ENCODE data around the gene CHCHD6.

- TF ChIP-seq CTCF (conservative IDR thresholded peaks at IDR 0.05; ENCODE audit: low read depth, low read length) (no peak), CHD1 (IDR thresholded peaks at IDR 0.05; ENCODE audit: low read depth, low read length) (no peak), USF2 (IDR thresholded peaks at IDR 0.05; ENCODE audit: low read depth, low read length) (no peak), POLR2A (IDR thresholded peaks at IDR 0.05; ENCODE audit: low read depth, low read length) (no peak), MAZ (IDR thresholded peaks at IDR 0.05; ENCODE audit: borderline replicate concordance, low read depth, low read length) (no peak), SMC3 (IDR thresholded peaks at IDR 0.05; ENCODE audit: low read depth, low read length) (no peak), FOS (IDR thresholded peaks at IDR 0.05; ENCODE audit: low read depth, low read length) (no peak), BHLHE40 (IDR thresholded peaks at IDR 0.05; ENCODE audit: low read depth, low read length) (no peak), MAFK (IDR thresholded peaks at IDR 0.05; ENCODE audit: low read depth, low read length) (no peak), ELK1 (IDR thresholded peaks at IDR 0.05; ENCODE audit: borderline replicate concordance, low read depth, low read length) (no peak)
Measured at GRCh38 chr3:126720596-126720995, 16.6 kb downstream of the CHCHD6 start.

All from IMR-90 (cell line).